Activated CD4-positive, alpha-beta T cell treated with anti-CD3 and anti-CD28 coated beads for 1 hour (primary cell): ENCODE results near the gene ZNF76.
"Not testable (repeated sequence)": the region's sequence is repeated elsewhere in the genome, so short reads cannot be mapped to it uniquely, and the experiment has no call there.

Source experiments
- DNase-seq: peaks from one replicate; pipeline ENCODE4 v3.0.0-alpha.2; 2020

The ZNF76 gene

GRCh38 chr6:35304299-35304698, 44.8 kb downstream of the ZNF76 start:
- no peak for DNase-seq

- no peak for DNase-seq
Observed at GRCh38 chr6:35305117-35305516, 45.6 kb downstream of the ZNF76 start.

DNA sequence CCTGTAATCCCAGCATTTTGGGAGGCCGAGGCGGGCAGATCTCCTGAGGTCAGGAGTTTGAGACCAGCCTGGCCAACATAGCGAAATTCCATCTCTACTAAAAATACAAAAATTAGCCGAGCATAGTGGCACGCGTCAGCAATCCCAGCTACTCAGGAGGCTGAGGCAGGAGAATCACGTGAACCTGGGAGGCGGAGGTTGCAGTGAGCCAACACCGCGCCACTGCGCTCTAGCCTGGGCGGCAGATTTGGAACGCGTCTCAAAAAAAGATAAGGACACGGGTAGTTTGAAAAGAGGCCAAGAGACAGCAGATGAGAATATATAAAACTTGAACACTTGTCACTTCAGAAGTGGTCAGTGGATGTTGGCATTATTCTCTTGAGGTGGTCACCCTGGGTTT, 47.6 kb downstream of the ZNF76 start:
- not testable (repeated sequence) for DNase-seq

GRCh38 chr6:35308543-35308942, 49.0 kb downstream of the ZNF76 start:
- DNase-seq, result not testable (repeated sequence)

GRCh38 chr6:35309611-35310264, 50.2 kb downstream of the ZNF76 start:
- DNase-seq, result no peak

- DNase-seq, result no peak
Observed at GRCh38 chr6:35310265-35310831, 50.8 kb downstream of the ZNF76 start.

- DNase-seq, result peak; percentile 44
Observed at GRCh38 chr6:35311390-35312075, 52.0 kb downstream of the ZNF76 start.

DNA sequence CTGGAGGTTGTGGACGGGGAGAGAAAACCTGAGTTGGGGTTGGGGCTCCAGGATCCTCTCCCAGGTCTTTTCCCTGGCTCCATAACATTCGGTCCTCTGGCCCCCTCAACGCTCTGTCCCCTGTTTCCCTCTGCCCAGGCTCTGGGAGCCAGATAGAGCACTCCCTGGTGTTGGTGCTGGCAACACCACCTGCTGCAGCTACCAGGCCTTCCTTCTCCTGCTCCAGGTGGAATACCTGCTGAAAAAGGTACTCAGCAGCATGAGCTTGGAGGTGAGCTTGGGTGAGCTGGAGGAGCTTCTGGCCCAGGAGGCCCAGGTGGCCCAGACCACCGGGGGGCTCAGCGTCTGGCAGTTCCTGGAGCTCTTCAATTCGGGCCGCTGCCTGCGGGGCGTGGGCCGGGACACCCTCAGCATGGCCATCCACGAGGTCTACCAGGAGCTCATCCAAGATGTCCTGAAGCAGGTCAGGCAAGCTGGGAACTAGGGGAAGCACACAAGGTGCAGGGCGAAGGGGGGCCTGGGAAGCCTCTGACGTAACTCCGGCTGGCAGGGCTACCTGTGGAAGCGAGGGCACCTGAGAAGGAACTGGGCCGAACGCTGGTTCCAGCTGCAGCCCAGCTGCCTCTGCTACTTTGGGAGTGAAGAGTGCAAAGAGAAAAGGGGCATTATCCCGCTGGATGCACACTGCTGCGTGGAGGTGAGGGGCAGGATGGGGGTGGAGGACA, 52.7 kb downstream of the ZNF76 start:
- DNase-seq, result no peak

GRCh38 chr6:35312807-35313206, 53.3 kb downstream of the ZNF76 start:
- DNase-seq, result no peak

- DNase-seq, result no peak
Observed at GRCh38 chr6:35317483-35318195, 58.1 kb downstream of the ZNF76 start.

DNA sequence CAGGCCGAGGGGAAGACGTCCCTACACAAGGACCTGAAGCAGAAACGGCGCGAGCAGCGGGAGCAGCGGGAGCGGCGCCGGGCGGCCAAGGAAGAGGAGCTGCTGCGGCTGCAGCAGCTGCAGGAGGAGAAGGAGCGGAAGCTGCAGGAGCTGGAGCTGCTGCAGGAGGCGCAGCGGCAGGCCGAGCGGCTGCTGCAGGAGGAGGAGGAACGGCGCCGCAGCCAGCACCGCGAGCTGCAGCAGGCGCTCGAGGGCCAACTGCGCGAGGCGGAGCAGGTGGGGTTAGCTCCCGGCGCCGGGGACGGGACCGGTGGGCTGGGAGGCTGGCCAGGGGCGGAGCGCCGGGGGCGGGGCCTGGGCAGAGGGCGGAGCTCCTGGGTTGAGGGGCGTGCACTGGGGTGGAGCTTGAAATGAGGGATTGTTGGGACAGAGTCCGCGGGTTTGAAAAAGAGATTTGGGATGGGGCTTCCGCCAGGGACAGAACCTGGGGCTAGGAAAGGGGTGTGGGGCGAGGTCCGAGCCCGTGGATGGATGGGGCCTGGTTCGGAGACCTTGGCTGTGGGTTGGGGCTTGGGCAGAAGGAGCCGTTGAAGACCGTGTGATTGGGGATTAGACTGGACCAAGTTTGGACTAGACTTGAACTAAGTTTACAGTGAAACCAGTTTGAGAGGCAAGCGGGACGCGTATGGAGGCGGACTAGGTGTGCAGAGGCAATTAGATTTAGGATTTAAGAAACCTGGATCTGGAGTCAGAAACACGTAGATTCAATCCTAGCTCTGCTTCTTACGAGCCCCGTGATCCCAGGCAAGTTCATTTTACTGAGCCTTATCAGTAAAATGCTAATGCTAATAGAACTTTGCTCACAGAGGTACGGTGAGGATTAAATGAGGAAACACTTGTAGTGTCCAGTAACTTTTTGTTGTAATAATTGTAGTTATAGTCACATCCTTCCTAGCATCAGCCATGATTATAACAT, 58.9 kb downstream of the ZNF76 start:
- DNase-seq, result no peak

DNA sequence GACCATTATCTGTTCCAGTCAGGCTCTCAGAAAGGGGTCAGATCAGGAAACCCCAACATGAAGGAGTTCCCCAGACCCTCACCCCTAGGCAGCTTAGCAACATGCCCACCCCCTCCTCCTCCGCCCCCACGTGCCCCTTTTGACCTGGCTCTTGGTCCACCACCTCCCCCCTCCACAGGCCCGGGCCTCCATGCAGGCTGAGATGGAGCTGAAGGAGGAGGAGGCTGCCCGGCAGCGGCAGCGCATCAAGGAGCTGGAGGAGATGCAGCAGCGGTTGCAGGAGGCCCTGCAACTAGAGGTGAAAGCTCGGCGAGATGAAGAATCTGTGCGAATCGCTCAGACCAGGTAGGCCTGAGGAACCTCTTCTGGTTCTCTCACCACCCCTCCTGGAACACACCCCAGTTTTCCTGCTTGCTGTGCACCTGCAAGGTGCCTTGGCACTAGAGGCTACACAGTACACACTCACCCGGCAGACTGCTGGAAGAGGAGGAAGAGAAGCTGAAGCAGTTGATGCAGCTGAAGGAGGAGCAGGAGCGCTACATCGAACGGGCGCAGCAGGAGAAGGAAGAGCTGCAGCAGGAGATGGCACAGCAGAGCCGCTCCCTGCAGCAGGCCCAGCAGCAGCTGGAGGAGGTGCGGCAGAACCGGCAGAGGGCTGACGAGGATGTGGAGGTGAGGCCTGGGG, 60.0 kb downstream of the ZNF76 start:
- no peak for DNase-seq

DNA sequence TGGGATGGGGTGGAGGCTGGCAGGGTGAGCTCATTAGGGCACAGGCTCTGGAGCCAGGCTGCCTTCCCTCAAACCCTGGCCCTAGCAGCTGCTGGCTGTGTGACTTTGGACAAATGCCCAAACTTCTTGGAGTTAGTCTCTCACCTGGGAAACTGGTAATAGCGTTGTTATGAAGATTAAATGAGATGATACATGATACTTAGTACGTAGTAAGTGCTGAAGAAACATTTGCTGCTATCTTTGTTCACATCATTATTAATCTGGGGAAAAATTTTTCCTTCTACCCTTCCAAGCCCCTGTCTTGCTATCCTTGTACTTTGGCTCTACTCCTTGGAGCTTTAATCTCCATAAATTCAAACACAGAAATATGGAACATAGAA, 60.5 kb downstream of the ZNF76 start:
- DNase-seq, result no peak

DNA sequence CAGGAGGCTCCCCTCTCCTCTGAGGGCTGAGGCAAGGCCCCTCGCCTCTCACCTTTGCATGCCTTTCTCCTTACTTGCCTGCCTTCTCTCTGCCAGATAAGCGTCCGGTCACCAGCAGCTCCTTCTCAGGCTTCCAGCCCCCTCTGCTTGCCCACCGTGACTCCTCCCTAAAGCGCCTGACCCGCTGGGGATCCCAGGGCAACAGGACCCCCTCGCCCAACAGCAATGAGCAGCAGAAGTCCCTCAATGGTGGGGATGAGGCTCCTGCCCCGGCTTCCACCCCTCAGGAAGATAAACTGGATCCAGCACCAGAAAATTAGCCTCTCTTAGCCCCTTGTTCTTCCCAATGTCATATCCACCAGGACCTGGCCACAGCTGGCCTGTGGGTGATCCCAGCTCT, 61.6 kb downstream of the ZNF76 start:
- no peak for DNase-seq

DNA sequence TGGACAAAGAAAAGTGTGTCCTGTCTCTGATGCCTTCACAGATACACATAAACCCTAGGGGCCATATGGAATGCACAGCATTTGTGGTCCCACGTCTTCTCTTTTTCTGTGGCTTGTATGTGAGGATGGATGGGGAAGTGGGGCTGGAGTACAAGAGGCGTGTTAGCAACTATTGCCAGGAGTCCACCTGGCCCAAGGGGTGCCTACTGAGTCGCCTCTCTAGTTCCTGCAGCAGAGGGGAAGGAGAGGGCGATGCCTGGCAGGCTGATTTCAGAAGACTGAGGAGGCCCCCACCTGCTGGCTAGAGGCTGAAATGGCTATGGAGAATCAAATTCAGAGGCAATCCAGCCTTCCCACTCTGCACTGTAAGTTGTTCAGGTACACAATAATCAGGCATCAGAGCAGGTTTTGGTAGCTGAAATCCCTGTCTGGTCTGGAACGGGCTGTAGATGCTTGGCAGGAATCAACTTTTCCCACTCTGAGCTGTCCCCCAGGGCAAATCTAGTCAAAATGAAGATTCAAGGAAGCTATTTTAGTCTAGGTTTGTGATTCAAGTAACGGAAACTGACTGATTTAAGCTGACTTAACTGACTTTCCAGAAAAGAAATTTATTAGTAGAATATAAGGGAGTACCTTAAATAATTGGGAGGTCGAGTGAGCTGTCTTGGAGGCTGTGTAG, 68.0 kb downstream of the ZNF76 start:
- DNase-seq, result peak; percentile 68

GRCh38 chr6:35328108-35328723, 68.7 kb downstream of the ZNF76 start:
- DNase-seq, result no peak

DNA sequence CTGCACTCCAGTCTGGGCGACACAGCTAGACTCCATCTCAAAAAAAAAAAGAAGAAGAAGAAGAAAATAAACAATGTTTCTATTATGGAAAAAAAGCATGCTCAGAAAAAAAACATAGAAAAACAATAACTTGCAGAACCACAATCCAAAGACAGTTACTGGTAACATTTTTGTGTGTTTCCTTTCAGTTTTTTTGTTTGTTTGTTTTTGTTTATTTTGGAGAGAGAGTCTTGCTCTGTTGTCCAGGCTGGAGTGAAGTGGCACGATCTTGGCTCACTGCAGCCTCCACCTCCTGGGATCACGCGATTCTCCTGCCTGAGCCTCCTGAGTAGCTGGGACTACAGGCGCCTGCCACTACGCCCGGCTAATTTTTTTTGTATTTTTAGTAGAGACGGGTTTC, 69.4 kb downstream of the ZNF76 start:
- not testable (repeated sequence) for DNase-seq

DNA sequence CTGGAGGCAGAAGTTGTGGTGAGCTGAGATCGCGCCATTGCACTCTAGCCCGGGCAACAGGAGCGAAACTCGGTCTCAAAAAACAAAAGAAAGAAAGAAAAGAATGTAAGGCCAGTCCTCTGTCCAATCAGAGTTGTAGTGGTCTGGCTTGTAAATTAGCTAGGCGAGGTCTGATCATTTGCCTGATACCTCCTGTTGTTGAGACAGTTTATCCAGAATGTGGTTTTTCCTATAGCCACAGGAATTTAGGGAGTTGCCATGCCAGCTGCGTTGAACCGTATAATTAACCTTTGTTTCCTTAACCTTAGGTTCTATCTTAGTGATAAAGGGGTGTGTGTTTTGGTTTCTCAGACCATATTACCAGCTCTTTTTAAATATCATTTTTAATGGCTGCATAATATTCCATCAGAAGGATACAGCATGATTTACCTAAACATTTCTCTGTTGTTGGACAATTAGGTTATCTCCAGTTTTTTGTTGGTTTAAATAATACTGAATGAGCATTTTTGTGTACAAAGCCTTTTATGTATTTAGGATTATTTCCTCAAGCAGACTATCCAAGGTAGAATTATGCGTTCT, 71.1 kb downstream of the ZNF76 start:
- no peak for DNase-seq

GRCh38 chr6:35332074-35332887, 72.7 kb downstream of the ZNF76 start:
- peak; percentile 60 for DNase-seq
